Measurements from ENCODE around the gene MSL1. TPM values are rescaled to one million over a fixed set of nuclear protein-coding genes. Genes with fewer than 3 reads are reported as not detected.

The MSL1 gene
- total and polyA plus RNA-seq, 9 of the 15 experiments (the other 6 are each of a cell fraction or from before 2014, with no cell fraction given), result 13.8 to 120 (median 61.9) TPM

DNA sequence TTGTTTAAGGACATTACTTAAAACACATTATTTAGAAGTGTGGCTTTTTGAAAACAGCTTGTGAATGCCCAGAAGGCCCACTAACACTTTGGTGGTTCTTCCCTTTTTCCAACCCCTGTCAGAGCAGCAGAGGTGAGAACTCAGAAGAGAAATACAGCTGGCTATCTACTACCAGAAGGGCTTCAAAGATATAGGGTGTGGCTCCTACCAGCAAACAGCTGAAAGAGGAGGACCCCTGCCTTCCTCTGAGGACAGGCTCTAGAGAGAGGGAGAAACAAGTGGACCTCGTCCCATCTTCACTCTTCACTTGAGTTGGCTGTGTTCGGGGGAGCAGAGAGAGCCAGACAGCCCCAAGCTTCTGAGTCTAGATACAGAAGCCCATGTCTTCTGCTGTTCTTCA, 48.6 kb downstream of the MSL1 start:
- Histone ChIP-seq H4K20me1 (replicated peaks; ENCODE audit: control insufficient read depth, insufficient read depth, low read length) (no peaks in the 10 kb centered on the region), H3K4me2 (ENCODE audit: insufficient read depth, low read length) (no peak overlapping the region), H3K4me3 (no peak overlapping the region), H3K27me3 (ENCODE audit: control insufficient read depth in 2 of 2, insufficient read depth in 2 of 2, low read length in 2 of 2) (no peaks in the 10 kb centered on the region), H3K9me3 (replicated peaks; ENCODE audit: control insufficient read depth, insufficient read depth, low read depth, low read length) (no peaks in the 10 kb centered on the region), H3K36me3 (ENCODE audit: control insufficient read depth, insufficient read depth, low read length) (peaks cover 80% of the 10 kb centered on the region), H3K4me1 (replicated peaks in 1 of 2; ENCODE audit: control insufficient read depth in 2 of 2, insufficient read depth in 2 of 2, low read length in 2 of 2) (no peaks in the 10 kb centered on the region; a peak in 1 of 5 replicates), H2AFZ (ENCODE audit: low read depth, low read length) (no peak overlapping the region), H3K9ac (ENCODE audit: insufficient read depth in 1 of 2, low read depth in 2 of 2, low read length in 2 of 2) (no peak overlapping the region), H3K27ac (ENCODE audit: extremely low read depth, low read depth, low read length) (no peak overlapping the region), H3K79me2 (ENCODE audit: control insufficient read depth, insufficient read depth, low read length) (no peaks in the 10 kb centered on the region), H3K9me1 (ENCODE audit: control insufficient read depth, insufficient read depth, low read length) (no peaks in the 10 kb centered on the region)
- no peak for FAIRE-seq
- no TSS peak for BruUV-seq (replicated peaks)
- ChIA-PET CTCF (ENCODE audit: low intra/inter-chr PET ratio) (interaction anchor here (3.2 kb wide), 1 partner anchor 57 kb away, joined by 15 read pairs; no protein-coding TSS in a partner anchor), POLR2A (interaction anchor here (0.5 to 1.1 kb wide), 5 partner anchors 9 to 810 kb away, joined by 3 to 4 read pairs (median 3); no protein-coding TSS in a partner anchor)
- no peak for TF ChIP-seq DLX4 (CRISPR knock-in tag; IDR thresholded peaks at IDR 0.05)
- no peak for TF ChIP-seq FIP1L1 (IDR thresholded peaks at IDR 0.05; ENCODE audit: low read depth, low read length, poor library complexity, severe bottlenecking)
- TF ChIP-seq KLF1 (tag; IDR thresholded peaks at IDR 0.05), result no peak
- TF ChIP-seq CEBPG (CRISPR knock-in tag; IDR thresholded peaks at IDR 0.05), result no peak
- TF ChIP-seq CEBPG (tag; conservative IDR thresholded peaks at IDR 0.05 in 1 of 2, IDR thresholded peaks at IDR 0.05 in 1 of 2), result no peak
- TF ChIP-seq MYBL2 (IDR thresholded peaks at IDR 0.05; ENCODE audit: low read depth), result no peak
- TF ChIP-seq MYBL2 (CRISPR knock-in tag; IDR thresholded peaks at IDR 0.05; ENCODE audit: borderline replicate concordance), result no peak
- TF ChIP-seq, protein P1, sequence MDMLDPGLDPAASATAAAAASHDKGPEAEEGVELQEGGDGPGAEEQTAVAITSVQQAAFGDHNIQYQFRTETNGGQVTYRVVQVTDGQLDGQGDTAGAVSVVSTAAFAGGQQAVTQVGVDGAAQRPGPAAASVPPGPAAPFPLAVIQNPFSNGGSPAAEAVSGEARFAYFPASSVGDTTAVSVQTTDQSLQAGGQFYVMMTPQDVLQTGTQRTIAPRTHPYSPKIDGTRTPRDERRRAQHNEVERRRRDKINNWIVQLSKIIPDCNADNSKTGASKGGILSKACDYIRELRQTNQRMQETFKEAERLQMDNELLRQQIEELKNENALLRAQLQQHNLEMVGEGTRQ (CRISPR knock-in tag; IDR thresholded peaks at IDR 0.05), result no peak
- no peak for TF ChIP-seq CC2D1A (IDR thresholded peaks at IDR 0.05)
- TF ChIP-seq ZNF124 (CRISPR knock-in tag; IDR thresholded peaks at IDR 0.05), result no peak
- in situ Hi-C loops (cut with MboI) (no loop called here), intact Hi-C loops (cut with micrococcal nuclease) (no loop called here)
- 75% methylated on average over 2 of the region's 2 CpGs for WGBS (ENCODE audit: insufficient coverage, low coverage, missing lambda C conversion rate)
- peak in 3 of 4 experiments; percentile 20 to 52 (median 40) for DNase-seq (ENCODE audit: extremely low read depth in 1 of 4, low spot score in 3 of 4)
- ATAC-seq, result no peak
